ENCODE measurements around the gene USP6NL. TPM values are rescaled to one million over a fixed set of nuclear protein-coding genes. Genes with fewer than 3 reads are reported as not detected.

Gene USP6NL
- total and polyA plus RNA-seq, 9 of the 15 experiments (the other 6 are each of a cell fraction or from before 2014, with no cell fraction given): 3.2 to 26.6 (median 19.8) TPM

GRCh38 chr10:11450427-11450826 is 161.0 kb downstream of the USP6NL start (continued):
- TF ChIP-seq ELK3 (CRISPR knock-in tag; IDR thresholded peaks at IDR 0.05) (no peak), TSC22D4 (tag; IDR thresholded peaks at IDR 0.05) (no peak), ERF (CRISPR knock-in tag; IDR thresholded peaks at IDR 0.05) (no peak), ZBTB7A (IDR thresholded peaks at IDR 0.05; ENCODE audit: borderline replicate concordance, control insufficient read depth, low read depth, low read length) (no peak), E2F3 (CRISPR knock-in tag; IDR thresholded peaks at IDR 0.05) (no peak), CREB5 (CRISPR knock-in tag; IDR thresholded peaks at IDR 0.05) (no peak), BRF2 (IDR thresholded peaks at IDR 0.05; ENCODE audit: borderline replicate concordance, insufficient read depth, insufficient read length) (no peak), ETV6 (IDR thresholded peaks at IDR 0.05; ENCODE audit: borderline replicate concordance in 1 of 2, low read depth in 2 of 2, low read length in 1 of 2) (0 out of 4 replicates have a peak, but pooled peaks of 1 of the 2 experiments have one; percentile 38), ETV6 (CRISPR knock-in tag; IDR thresholded peaks at IDR 0.05; ENCODE audit: borderline replicate concordance) (no peak), XRCC3 (IDR thresholded peaks at IDR 0.05) (no peak), SRF (CRISPR knock-in tag; IDR thresholded peaks at IDR 0.05) (no peak), ZC3H11A (IDR thresholded peaks at IDR 0.05; ENCODE audit: low read depth, low read length) (no peak), ZNF431 (CRISPR knock-in tag; IDR thresholded peaks at IDR 0.05) (no peak), PML (IDR thresholded peaks at IDR 0.05; ENCODE audit: low read length) (peak; percentile 56; the same call in 1 of the 2 replicates), ZNF316 (IDR thresholded peaks at IDR 0.05) (no peak), ATF3 (IDR thresholded peaks at IDR 0.05) (peak; percentile 41; the same call in 1 of the 2 replicates), ATF3 (CRISPR knock-in tag; conservative IDR thresholded peaks at IDR 0.05) (no peak), CXXC5 (CRISPR knock-in tag; IDR thresholded peaks at IDR 0.05) (no peak; the same call in 1 of the 2 replicates), ZNF277 (CRISPR knock-in tag; IDR thresholded peaks at IDR 0.05; ENCODE audit: borderline replicate concordance) (no peak), IFI16 (CRISPR knock-in tag; IDR thresholded peaks at IDR 0.05) (no peak), ZNF445 (CRISPR knock-in tag; IDR thresholded peaks at IDR 0.05; ENCODE audit: low read depth) (no peak), ZNF764 (CRISPR knock-in tag; IDR thresholded peaks at IDR 0.05; ENCODE audit: low read depth) (no peak)
- TF ChIP-seq, protein P1, sequence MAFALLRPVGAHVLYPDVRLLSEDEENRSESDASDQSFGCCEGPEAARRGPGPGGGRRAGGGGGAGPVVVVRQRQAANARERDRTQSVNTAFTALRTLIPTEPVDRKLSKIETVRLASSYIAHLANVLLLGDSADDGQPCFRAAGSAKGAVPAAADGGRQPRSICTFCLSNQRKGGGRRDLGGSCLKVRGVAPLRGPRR (CRISPR knock-in tag; IDR thresholded peaks at IDR 0.05): no peak
